GM12801 (cell line): ENCODE results near the gene RALB.

Experiments
- TF ChIP-seq, protein P1 (sequence below): IDR thresholded peaks from one replicate; pipeline ENCODE4 v1.5.1; 2011; ENCODE audit warnings: control low read depth; ENCODE audit not compliant: insufficient read length; ENCODE audit errors: extremely low read depth

The RALB gene

DNA sequence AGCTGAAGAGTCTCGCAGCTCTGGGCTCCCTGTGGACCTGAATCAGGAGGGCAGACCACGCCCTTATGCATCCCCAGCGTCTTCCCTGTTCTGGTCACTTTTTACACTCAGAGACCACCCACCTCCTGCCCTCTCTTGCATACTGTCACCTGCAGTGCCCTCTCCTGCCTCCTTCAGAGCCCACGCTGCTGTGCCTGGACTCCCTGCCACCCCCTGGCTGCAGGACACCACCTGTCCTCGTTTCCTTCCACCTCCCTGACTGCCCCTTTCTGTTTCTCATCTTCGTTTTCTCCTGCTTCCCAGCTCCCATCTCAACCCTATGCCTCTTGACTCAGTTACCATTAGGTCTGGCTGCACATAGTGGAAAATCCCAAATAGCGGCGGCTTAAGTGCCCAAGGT, 84.1 kb downstream of the RALB start:
- TF ChIP-seq, protein P1, sequence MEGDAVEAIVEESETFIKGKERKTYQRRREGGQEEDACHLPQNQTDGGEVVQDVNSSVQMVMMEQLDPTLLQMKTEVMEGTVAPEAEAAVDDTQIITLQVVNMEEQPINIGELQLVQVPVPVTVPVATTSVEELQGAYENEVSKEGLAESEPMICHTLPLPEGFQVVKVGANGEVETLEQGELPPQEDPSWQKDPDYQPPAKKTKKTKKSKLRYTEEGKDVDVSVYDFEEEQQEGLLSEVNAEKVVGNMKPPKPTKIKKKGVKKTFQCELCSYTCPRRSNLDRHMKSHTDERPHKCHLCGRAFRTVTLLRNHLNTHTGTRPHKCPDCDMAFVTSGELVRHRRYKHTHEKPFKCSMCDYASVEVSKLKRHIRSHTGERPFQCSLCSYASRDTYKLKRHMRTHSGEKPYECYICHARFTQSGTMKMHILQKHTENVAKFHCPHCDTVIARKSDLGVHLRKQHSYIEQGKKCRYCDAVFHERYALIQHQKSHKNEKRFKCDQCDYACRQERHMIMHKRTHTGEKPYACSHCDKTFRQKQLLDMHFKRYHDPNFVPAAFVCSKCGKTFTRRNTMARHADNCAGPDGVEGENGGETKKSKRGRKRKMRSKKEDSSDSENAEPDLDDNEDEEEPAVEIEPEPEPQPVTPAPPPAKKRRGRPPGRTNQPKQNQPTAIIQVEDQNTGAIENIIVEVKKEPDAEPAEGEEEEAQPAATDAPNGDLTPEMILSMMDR = no peak

DNA sequence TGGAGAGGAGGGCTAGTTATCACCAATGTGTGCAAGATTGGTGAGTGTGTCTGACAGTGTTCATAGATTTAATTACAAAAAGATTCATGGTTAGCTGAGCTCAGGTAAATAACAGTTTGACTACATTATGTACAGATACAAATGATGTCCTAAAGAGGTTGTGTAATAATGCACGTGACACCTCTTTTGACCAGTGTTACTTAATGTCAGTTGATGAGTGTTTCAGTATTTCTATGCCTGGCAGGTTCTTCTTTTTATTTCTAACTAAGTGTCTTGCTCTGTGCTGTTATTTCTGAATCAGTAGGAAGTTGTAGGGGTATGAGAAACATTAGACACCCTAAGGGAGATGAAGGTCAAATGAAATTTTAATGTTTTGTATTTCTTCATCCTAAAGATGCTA, 85.4 kb downstream of the RALB start:
- TF ChIP-seq, protein P1 = no peak

DNA sequence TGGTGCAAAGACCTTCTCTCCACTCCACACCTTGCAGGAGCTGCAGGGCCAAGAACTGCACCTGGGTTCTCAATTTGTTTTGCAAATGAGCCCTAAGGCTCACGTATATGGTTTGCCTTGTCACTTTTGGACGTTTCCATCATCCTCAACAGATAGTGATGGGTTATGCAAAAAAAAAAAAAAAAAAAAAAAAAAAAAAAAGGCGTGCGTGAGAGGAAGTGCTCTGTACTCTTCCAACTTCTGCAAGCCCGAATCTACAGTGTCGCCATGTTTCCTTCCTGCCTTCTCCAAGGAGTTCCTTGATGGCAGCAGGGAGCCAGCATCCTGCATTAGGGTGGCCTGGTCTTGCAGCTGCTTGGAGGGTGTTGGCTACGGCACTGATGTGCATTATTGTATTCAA, 89.3 kb downstream of the RALB start:
- TF ChIP-seq, protein P1 = no peak

DNA sequence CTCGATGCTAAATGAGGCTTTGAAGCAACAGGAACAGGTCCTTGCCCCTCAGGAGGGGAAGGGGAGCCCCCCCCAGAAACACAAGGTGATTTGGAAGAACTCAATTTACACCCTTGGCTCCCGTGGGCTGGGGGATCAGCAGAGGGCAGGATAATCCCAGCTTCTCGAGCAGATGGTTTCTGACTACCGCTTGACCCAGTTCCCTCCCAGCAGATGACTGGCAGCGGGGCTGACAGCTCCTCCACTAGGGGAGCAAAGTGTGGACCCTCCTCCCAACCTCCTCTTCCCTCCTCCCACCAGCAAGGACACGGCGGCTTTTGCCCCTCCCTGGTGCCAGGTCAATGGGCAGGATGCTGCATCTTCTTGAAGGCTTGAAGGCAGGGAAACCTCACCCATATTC, 89.8 kb downstream of the RALB start:
- TF ChIP-seq, protein P1 = no peak

DNA sequence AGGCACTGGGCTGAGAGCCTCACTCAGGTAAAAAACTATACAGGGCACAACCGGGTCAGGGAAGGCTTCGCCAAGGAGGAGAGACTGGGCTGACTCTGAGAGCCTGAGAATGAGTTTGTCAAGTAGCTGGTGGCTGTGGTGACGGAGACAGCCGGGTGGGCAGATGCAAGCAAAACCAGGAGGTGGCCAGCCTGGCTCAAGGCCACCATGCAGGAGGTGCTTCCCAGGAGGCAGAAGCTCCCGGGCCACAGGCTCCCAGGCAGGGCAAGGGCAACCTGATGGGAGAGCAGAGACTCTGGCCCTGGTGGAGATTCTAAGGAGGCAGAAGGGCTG, 90.4 kb downstream of the RALB start:
- TF ChIP-seq, protein P1 = no peak

DNA sequence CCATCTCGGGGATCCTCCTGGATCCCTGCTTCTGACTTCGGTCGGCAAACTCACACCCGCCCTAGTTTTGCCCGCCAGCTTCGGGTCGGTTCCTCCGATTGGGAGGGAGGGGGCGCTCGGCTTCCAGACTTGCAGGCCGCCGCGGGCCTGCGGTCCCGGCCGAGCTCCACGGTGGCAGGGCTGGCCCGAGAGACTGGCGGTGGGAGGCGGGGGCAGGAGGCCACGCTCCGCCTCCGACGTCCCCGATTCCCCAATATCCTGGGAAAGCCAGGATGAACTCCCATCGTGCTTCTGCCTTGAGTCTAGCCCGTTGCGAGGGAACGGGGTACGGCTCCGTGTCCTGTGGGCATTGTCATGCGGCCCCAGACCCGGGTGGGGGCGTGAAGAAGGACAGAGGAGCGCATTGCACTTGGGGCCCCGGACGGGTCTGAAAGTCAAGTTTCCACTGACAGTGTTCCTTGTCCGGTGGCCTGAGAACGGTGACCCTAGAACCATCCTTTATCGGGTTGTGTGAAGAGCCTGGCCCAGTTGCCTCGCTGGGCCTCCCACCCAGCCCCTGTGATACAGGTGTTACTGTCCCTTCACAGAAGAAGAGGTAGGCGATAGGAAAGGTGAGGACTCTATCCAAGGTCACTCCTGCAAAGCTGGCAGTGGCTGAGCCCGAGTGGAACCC, 90.9 kb downstream of the RALB start:
- TF ChIP-seq, protein P1 = no peak
